IPS-18a (cell line): ENCODE data around the gene MRC2.

Source experiments
- H3K27ac ChIP-seq: one replicate; pipeline ENCODE4 v1.5.1; 2013; ENCODE audit warnings: low read length
- H3K27me3 ChIP-seq: one replicate; pipeline ENCODE4 v1.6.1; 2013; ENCODE audit warnings: mild to moderate bottlenecking, low read length; ENCODE audit not compliant: control insufficient read depth, insufficient read depth
- H3K36me3 ChIP-seq: one replicate; pipeline ENCODE4 v1.6.1; 2013; ENCODE audit warnings: low read depth, low read length; ENCODE audit not compliant: control insufficient read depth
- H3K4me1 ChIP-seq: one replicate; pipeline ENCODE4 v1.6.1; 2013; ENCODE audit warnings: low read depth, low read length; ENCODE audit not compliant: control insufficient read depth
- H3K4me3 ChIP-seq: one replicate; pipeline ENCODE4 v1.5.1; 2013; ENCODE audit warnings: low read length
- H3K9ac ChIP-seq: one replicate; pipeline ENCODE4 v1.6.1; 2013; ENCODE audit warnings: mild to moderate bottlenecking, low read length, moderate library complexity
- H3K9me3 ChIP-seq: one replicate; pipeline ENCODE4 v1.6.1; 2013; ENCODE audit warnings: low read depth, low read length; ENCODE audit not compliant: control insufficient read depth

Gene MRC2

GRCh38 chr17:62627904-62628633 is 599 bp downstream of the MRC2 start:
- Histone ChIP-seq H3K9me3 (no peaks in the 10 kb centered on the region), H3K27me3 (peaks cover 6% of the 10 kb centered on the region), H3K9ac (peak overlapping the region; percentile 63), H3K27ac (no peak overlapping the region), H3K36me3 (no peaks in the 10 kb centered on the region), H3K4me3 (peak overlapping the region; percentile 83), H3K4me1 (peaks cover 12% of the 10 kb centered on the region)

GRCh38 chr17:62628831-62629555 is 1.5 kb downstream of the MRC2 start:
- H3K27ac ChIP-seq: no peak overlapping the region
- peaks cover 6% of the 10 kb centered on the region for H3K27me3 ChIP-seq
- peaks cover 12% of the 10 kb centered on the region for H3K4me1 ChIP-seq
- no peaks in the 10 kb centered on the region for H3K36me3 ChIP-seq
- H3K4me3 ChIP-seq: peak overlapping the region; percentile 83
- no peaks in the 10 kb centered on the region for H3K9me3 ChIP-seq
- no peak overlapping the region for H3K9ac ChIP-seq

- Histone ChIP-seq H3K4me1 (peaks cover 12% of the 10 kb centered on the region), H3K27ac (no peak overlapping the region), H3K36me3 (no peaks in the 10 kb centered on the region), H3K27me3 (peaks cover 6% of the 10 kb centered on the region), H3K4me3 (peak overlapping the region; percentile 83), H3K9ac (no peak overlapping the region), H3K9me3 (no peaks in the 10 kb centered on the region)
Observed at GRCh38 chr17:62629556-62630364, 2.3 kb downstream of the MRC2 start.

GRCh38 chr17:62630365-62631085 is 3.1 kb downstream of the MRC2 start:
- H3K4me3 ChIP-seq: no peak overlapping the region
- no peak overlapping the region for H3K27ac ChIP-seq
- H3K9me3 ChIP-seq: no peaks in the 10 kb centered on the region
- H3K27me3 ChIP-seq: peaks cover 6% of the 10 kb centered on the region
- no peaks in the 10 kb centered on the region for H3K36me3 ChIP-seq
- no peak overlapping the region for H3K9ac ChIP-seq
- peaks cover 12% of the 10 kb centered on the region for H3K4me1 ChIP-seq

- no peaks in the 10 kb centered on the region for H3K9me3 ChIP-seq
- peaks cover 6% of the 10 kb centered on the region for H3K27me3 ChIP-seq
- no peak overlapping the region for H3K27ac ChIP-seq
- H3K9ac ChIP-seq: no peak overlapping the region
- no peak overlapping the region for H3K4me3 ChIP-seq
- no peaks in the 10 kb centered on the region for H3K36me3 ChIP-seq
- H3K4me1 ChIP-seq: peaks cover 12% of the 10 kb centered on the region
Observed at GRCh38 chr17:62631086-62631935, 3.8 kb downstream of the MRC2 start.

- Histone ChIP-seq H3K4me1 (peaks cover 12% of the 10 kb centered on the region), H3K27ac (no peak overlapping the region)
Observed at GRCh38 chr17:62631936-62632924, 4.8 kb downstream of the MRC2 start.

GRCh38 chr17:62637809-62638208 is 10.3 kb downstream of the MRC2 start:
- no peak overlapping the region for H3K9ac ChIP-seq
- no peaks in the 10 kb centered on the region for H3K36me3 ChIP-seq
- no peaks in the 10 kb centered on the region for H3K27me3 ChIP-seq
- H3K4me1 ChIP-seq: no peaks in the 10 kb centered on the region
- no peaks in the 10 kb centered on the region for H3K9me3 ChIP-seq
- H3K4me3 ChIP-seq: no peak overlapping the region
- no peak overlapping the region for H3K27ac ChIP-seq

More at GRCh38 chr17:62631936-62632924, 4.8 kb downstream of the MRC2 start:
- Histone ChIP-seq H3K4me3 (no peak overlapping the region), H3K9me3 (no peaks in the 10 kb centered on the region), H3K9ac (no peak overlapping the region), H3K27me3 (peaks cover 6% of the 10 kb centered on the region), H3K36me3 (no peaks in the 10 kb centered on the region)

- H3K4me1 ChIP-seq: peaks cover 4% of the 10 kb centered on the region
- no peak overlapping the region for H3K9ac ChIP-seq
- H3K36me3 ChIP-seq: no peaks in the 10 kb centered on the region
- no peaks in the 10 kb centered on the region for H3K27me3 ChIP-seq
- H3K27ac ChIP-seq: no peak overlapping the region
- H3K9me3 ChIP-seq: no peaks in the 10 kb centered on the region
- H3K4me3 ChIP-seq: no peak overlapping the region
Observed at GRCh38 chr17:62641153-62641552, 13.7 kb downstream of the MRC2 start.

- Histone ChIP-seq H3K27ac (no peak overlapping the region), H3K4me3 (no peak overlapping the region), H3K9ac (no peak overlapping the region), H3K4me1 (peaks cover 4% of the 10 kb centered on the region), H3K9me3 (no peaks in the 10 kb centered on the region), H3K36me3 (no peaks in the 10 kb centered on the region), H3K27me3 (no peaks in the 10 kb centered on the region)
Observed at GRCh38 chr17:62641951-62642350, 14.5 kb downstream of the MRC2 start.

DNA sequence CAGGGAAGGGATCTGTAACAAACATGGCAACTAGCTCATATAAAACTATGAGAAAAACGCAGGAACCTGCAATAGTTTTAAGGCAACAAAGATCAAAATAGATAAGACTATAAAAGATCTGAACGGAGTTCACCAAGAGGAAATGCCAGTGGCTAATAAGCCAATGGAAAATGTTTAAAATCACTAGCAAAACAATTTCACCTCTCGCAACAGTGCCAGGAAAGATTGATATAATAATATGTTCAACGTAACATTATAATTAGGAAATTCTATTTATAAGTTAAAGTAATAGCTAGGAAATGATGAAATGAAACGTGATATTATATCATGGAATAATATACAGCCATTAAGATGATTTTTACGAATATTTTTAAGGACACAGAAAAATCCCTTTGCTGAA is 16.0 kb downstream of the MRC2 start:
- H3K9me3 ChIP-seq: no peaks in the 10 kb centered on the region
- no peak overlapping the region for H3K9ac ChIP-seq
- H3K4me3 ChIP-seq: no peak overlapping the region
- H3K4me1 ChIP-seq: peaks cover 4% of the 10 kb centered on the region
- H3K27me3 ChIP-seq: no peaks in the 10 kb centered on the region
- H3K36me3 ChIP-seq: no peaks in the 10 kb centered on the region
- no peak overlapping the region for H3K27ac ChIP-seq
